RWPE2 (cell line): ENCODE data around the gene TRMT61A.
"Not testable (repeated sequence)": the region's sequence is repeated elsewhere in the genome, so short reads cannot be mapped to it uniquely, and the experiment has no call there.

Source experiments
- ATAC-seq: fragments of 200-7000 bp; cut with Tn5 transposase; 3 replicates; pipeline ENCODE4 v1.9.1; 2021; ENCODE audit warnings: low read depth
- DNase-seq: peaks from one replicate; pipeline ENCODE4 v3.0.0-alpha.2; 2020; ENCODE audit warnings: low spot score
- H3K27ac ChIP-seq: fragments of 450-650 bp; 2 replicates; pipeline ENCODE4 v1.5.1; 2017; ENCODE audit warnings: mild to moderate bottlenecking; ENCODE audit not compliant: poor library complexity, severe bottlenecking
- H3K27me3 ChIP-seq: fragments of 250-450 bp; sonication (Bioruptor Pico); 2 replicates; pipeline ENCODE4 v1.5.1; 2021; ENCODE audit warnings: mild to moderate bottlenecking, moderate library complexity; ENCODE audit not compliant: insufficient read depth, poor library complexity, severe bottlenecking
- H3K36me3 ChIP-seq: fragments of 250-450 bp; sonication (Bioruptor Pico); 2 replicates; pipeline ENCODE4 v1.5.1; 2020; ENCODE audit warnings: low read depth, mild to moderate bottlenecking, moderate library complexity
- H3K4me1 ChIP-seq: fragments of 250-450 bp; sonication (Bioruptor Pico); 2 replicates; pipeline ENCODE4 v1.5.1; 2021; ENCODE audit warnings: mild to moderate bottlenecking, moderate library complexity; ENCODE audit not compliant: insufficient read depth, poor library complexity, severe bottlenecking
- H3K4me3 ChIP-seq: fragments of 250-450 bp; sonication (Bioruptor Pico); 2 replicates; pipeline ENCODE4 v1.5.1; 2021; ENCODE audit warnings: mild to moderate bottlenecking, moderate library complexity; ENCODE audit not compliant: severe bottlenecking
- H3K9me3 ChIP-seq: fragments of 250-450 bp; sonication (Bioruptor Pico); 2 replicates; pipeline ENCODE4 v1.5.1; 2021; ENCODE audit warnings: mild to moderate bottlenecking, moderate library complexity; ENCODE audit not compliant: severe bottlenecking
- TF ChIP-seq, protein P1 (sequence below): fragments of 450-650 bp; IDR thresholded peaks from one replicate; pipeline ENCODE4 v1.5.1; 2017; ENCODE audit warnings: mild to moderate bottlenecking, moderate library complexity; ENCODE audit not compliant: poor library complexity, severe bottlenecking

Gene TRMT61A

GRCh38 chr14:103508521-103509329 is 20.3 kb upstream of the TRMT61A start:
- Histone ChIP-seq H3K4me3 (no peak overlapping the region), H3K36me3 (peaks cover 67% of the 10 kb centered on the region), H3K4me1 (peaks cover 16% of the 10 kb centered on the region), H3K9me3 (no peaks in the 10 kb centered on the region), H3K27me3 (no peaks in the 10 kb centered on the region), H3K27ac (no peak overlapping the region)
- DNase-seq (no peak), ATAC-seq (no peak)
- TF ChIP-seq, protein P1, sequence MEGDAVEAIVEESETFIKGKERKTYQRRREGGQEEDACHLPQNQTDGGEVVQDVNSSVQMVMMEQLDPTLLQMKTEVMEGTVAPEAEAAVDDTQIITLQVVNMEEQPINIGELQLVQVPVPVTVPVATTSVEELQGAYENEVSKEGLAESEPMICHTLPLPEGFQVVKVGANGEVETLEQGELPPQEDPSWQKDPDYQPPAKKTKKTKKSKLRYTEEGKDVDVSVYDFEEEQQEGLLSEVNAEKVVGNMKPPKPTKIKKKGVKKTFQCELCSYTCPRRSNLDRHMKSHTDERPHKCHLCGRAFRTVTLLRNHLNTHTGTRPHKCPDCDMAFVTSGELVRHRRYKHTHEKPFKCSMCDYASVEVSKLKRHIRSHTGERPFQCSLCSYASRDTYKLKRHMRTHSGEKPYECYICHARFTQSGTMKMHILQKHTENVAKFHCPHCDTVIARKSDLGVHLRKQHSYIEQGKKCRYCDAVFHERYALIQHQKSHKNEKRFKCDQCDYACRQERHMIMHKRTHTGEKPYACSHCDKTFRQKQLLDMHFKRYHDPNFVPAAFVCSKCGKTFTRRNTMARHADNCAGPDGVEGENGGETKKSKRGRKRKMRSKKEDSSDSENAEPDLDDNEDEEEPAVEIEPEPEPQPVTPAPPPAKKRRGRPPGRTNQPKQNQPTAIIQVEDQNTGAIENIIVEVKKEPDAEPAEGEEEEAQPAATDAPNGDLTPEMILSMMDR, result no peak

- Histone ChIP-seq H3K9me3 (no peaks in the 10 kb centered on the region), H3K27me3 (no peaks in the 10 kb centered on the region), H3K36me3 (peaks cover 54% of the 10 kb centered on the region), H3K4me3 (no peak overlapping the region), H3K27ac (no peak overlapping the region), H3K4me1 (peaks cover 18% of the 10 kb centered on the region)
- DNase-seq (no peak), ATAC-seq (no peak)
- TF ChIP-seq, protein P1, result no peak
Observed at GRCh38 chr14:103509864-103510723, 18.9 kb upstream of the TRMT61A start.

- DNase-seq (peak; percentile 66), ATAC-seq (no peak)
- Histone ChIP-seq H3K27me3 (no peaks in the 10 kb centered on the region), H3K9me3 (no peaks in the 10 kb centered on the region), H3K27ac (peak overlapping the region; percentile 76), H3K4me1 (peaks cover 18% of the 10 kb centered on the region), H3K4me3 (no peak overlapping the region), H3K36me3 (peaks cover 48% of the 10 kb centered on the region)
- TF ChIP-seq, protein P1, result no peak
Observed at GRCh38 chr14:103510724-103511693, 18.0 kb upstream of the TRMT61A start.

DNA sequence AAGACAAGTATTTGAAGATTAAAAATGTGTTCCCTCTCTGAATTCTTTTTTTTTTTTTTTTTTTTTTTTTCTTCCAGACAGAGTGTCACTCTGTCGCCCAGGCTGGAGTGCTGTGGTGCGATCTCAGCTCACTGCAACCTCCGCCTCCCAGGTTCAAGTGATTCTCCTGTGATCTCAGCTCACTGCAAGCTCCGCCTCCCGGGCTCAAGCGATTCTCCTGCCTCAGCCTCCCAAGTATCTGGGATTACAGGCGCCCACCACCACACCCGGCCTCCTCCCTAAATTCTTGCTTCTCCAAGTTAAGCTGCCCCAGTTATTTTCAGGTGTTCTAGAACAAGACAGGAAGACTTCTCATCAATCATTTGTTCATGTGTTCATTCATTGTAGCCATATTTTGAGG is 16.8 kb upstream of the TRMT61A start:
- H3K9me3 ChIP-seq, H3K27me3 ChIP-seq, H3K4me3 ChIP-seq, ATAC-seq, DNase-seq: not testable (repeated sequence)
- H3K4me1 ChIP-seq, result peaks cover 18% of the 10 kb centered on the region
- peak overlapping the region; percentile 76 for H3K27ac ChIP-seq
- peaks cover 41% of the 10 kb centered on the region for H3K36me3 ChIP-seq
